ENCODE results near the gene CD300LD.

CD300LD gene

DNA sequence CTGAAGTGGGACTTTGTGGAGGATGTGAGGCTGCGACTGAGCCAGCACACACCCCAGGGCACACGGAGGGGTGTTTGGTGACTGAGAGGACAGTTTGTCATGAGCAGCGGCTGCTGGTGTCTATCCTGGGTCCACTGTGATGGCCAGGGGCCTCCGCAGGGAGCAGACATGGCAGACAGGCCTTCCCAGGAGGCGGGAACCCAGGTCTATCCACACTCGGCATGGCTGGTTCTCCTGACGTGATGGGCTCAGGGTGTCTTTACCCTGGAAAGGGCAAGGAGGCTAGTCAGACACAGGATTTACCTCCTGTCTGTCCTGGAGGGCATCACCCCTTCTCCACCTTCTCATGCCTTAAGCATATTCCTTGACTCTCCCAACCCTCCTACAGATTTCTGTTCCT, 45.5 kb downstream of the CD300LD start:
- Histone ChIP-seq H3K9me3 (ENCODE audit: control insufficient read depth, insufficient read depth, low read length) (no peaks in the 10 kb centered on the region), H3K36me3 (ENCODE audit: control insufficient read depth, low read length) (no peaks in the 10 kb centered on the region), H3K79me2 (ENCODE audit: control insufficient read depth, low read length) (no peaks in the 10 kb centered on the region), H3F3A (ENCODE audit: control insufficient read depth, insufficient read depth) (no peaks in the 10 kb centered on the region), H3K4me2 (ENCODE audit: low read length) (no peak overlapping the region), H3K27ac (ENCODE audit: low read depth, low read length) (no peak overlapping the region), H3K4me3 (ENCODE audit: low read length) (no peak overlapping the region), H3K27me3 (ENCODE audit: control insufficient read depth, low read length) (no peaks in the 10 kb centered on the region), H3K9me2 (replicated peaks; ENCODE audit: control insufficient read depth, low read length) (no peaks in the 10 kb centered on the region), H3K4me1 (ENCODE audit: control insufficient read depth, low read length) (no peaks in the 10 kb centered on the region), H4K20me1 (ENCODE audit: control insufficient read depth, insufficient read depth, low read depth, low read length) (no peaks in the 10 kb centered on the region)
- TF ChIP-seq EZH2phosphoT487 (IDR thresholded peaks at IDR 0.05; ENCODE audit: borderline replicate concordance, low read length) = no peak
- TF ChIP-seq, protein P1, sequence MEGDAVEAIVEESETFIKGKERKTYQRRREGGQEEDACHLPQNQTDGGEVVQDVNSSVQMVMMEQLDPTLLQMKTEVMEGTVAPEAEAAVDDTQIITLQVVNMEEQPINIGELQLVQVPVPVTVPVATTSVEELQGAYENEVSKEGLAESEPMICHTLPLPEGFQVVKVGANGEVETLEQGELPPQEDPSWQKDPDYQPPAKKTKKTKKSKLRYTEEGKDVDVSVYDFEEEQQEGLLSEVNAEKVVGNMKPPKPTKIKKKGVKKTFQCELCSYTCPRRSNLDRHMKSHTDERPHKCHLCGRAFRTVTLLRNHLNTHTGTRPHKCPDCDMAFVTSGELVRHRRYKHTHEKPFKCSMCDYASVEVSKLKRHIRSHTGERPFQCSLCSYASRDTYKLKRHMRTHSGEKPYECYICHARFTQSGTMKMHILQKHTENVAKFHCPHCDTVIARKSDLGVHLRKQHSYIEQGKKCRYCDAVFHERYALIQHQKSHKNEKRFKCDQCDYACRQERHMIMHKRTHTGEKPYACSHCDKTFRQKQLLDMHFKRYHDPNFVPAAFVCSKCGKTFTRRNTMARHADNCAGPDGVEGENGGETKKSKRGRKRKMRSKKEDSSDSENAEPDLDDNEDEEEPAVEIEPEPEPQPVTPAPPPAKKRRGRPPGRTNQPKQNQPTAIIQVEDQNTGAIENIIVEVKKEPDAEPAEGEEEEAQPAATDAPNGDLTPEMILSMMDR (IDR thresholded peaks at IDR 0.05; ENCODE audit: low read depth, low read length, poor library complexity, severe bottlenecking) = no peak

DNA sequence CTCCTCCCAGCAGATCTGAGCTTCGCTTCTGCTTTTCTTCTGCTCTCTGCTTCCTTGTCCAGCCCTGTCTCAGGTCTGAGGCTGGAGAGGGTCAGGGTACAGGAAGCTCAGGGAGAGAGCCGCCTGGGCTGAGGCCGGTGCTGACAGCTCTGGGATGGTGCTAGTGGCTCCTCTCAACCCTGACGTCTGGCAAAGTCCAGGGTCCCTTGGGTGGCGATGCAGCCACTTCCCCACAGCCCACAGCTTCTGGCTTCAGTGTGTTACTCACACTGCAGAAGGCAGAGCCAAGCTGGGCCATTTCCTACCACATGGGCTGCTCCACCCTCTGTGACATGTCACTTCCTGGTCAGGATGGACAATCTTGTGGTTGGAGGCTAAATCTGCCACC, 46.2 kb downstream of the CD300LD start, which contains the start of gene CD300C:
Gene CD300C, minus strand, starts transcription at position 273 of the 388 bp plus-strand sequence. CDS start 333 bp downstream, outside the sequence.
- no peaks in the 10 kb centered on the region for H3K9me2 ChIP-seq (replicated peaks; ENCODE audit: control insufficient read depth, low read length)
- TF ChIP-seq EZH2phosphoT487 (IDR thresholded peaks at IDR 0.05; ENCODE audit: borderline replicate concordance, low read length) = no peak
- TF ChIP-seq, protein P1 (IDR thresholded peaks at IDR 0.05; ENCODE audit: low read depth, low read length, poor library complexity, severe bottlenecking) = no peak
- H4K20me1 ChIP-seq (ENCODE audit: control insufficient read depth, insufficient read depth, low read depth, low read length) = no peaks in the 10 kb centered on the region
- H3K79me2 ChIP-seq (ENCODE audit: control insufficient read depth, low read length) = no peaks in the 10 kb centered on the region
- no peak within 1 kb of the TSS for H3K4me3 ChIP-seq (ENCODE audit: low read length)
- no peaks in the 10 kb centered on the region for H3K9me3 ChIP-seq (ENCODE audit: control insufficient read depth, insufficient read depth, low read length)
- no peaks in the 10 kb centered on the region for H3F3A ChIP-seq (ENCODE audit: control insufficient read depth, insufficient read depth)
- H3K27ac ChIP-seq (ENCODE audit: low read depth, low read length) = no peak within 1 kb of the TSS
- no peaks in the 10 kb centered on the region for H3K36me3 ChIP-seq (ENCODE audit: control insufficient read depth, low read length)
- H3K4me1 ChIP-seq (ENCODE audit: control insufficient read depth, low read length) = no peaks in the 10 kb centered on the region
- H3K4me2 ChIP-seq (ENCODE audit: low read length) = no peak within 1 kb of the TSS
- no peaks in the 10 kb centered on the region for H3K27me3 ChIP-seq (ENCODE audit: control insufficient read depth, low read length)

DNA sequence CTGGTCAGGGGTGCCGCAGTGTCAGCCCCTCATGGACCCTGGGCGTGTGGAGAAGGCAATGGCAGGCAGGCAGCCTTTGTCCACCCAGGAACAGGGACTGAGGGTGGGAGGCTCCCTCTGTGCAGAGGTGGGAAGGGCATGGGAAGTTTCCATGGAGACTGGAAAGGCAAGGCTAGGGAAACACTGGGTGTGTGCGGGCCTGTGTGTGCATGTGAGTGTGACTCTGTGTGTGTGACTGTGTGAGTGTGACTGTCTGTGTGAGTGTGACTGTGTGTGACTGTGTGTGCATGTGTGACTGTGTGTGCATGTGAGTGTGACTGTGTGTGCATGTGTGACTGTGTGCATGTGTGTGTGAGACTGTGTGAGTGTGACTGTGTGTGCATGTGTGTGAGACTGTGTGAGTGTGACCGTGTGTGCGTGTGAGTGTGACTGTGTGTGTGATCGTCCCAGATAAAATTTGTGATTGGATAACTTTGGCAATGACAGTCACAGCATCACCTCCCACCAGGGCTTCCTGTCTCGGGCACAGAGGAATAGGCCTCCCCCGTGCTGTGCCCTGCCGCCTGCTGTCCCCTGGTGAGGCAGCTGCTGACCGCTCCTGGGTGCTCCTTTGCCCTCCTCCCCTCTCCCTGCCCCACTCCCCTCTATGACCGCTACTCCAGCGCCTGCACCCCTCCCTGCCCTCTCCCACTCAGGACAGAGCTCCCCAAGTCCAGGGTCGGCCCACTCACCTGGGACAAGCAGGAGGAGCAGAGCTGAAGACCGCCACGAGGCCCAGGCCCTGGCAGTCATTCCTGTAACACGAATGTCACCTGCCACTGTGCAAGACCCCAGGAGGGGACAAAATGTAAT, 46.9 kb downstream of the CD300LD start:
- TF ChIP-seq, protein P1 (IDR thresholded peaks at IDR 0.05; ENCODE audit: low read depth, low read length, poor library complexity, severe bottlenecking) = no peak
- TF ChIP-seq EZH2phosphoT487 (IDR thresholded peaks at IDR 0.05; ENCODE audit: borderline replicate concordance, low read length) = no peak
- no peaks in the 10 kb centered on the region for H3K27me3 ChIP-seq (ENCODE audit: control insufficient read depth, low read length)
- H3K79me2 ChIP-seq (ENCODE audit: control insufficient read depth, low read length) = no peaks in the 10 kb centered on the region
- no peaks in the 10 kb centered on the region for H3K9me3 ChIP-seq (ENCODE audit: control insufficient read depth, insufficient read depth, low read length)
- no peaks in the 10 kb centered on the region for H3K4me1 ChIP-seq (ENCODE audit: control insufficient read depth, low read length)
- H3K4me2 ChIP-seq (ENCODE audit: low read length) = no peak overlapping the region
- no peaks in the 10 kb centered on the region for H3K36me3 ChIP-seq (ENCODE audit: control insufficient read depth, low read length)
- H3K4me3 ChIP-seq (ENCODE audit: low read length) = no peak overlapping the region
- no peaks in the 10 kb centered on the region for H3F3A ChIP-seq (ENCODE audit: control insufficient read depth, insufficient read depth)
- no peak overlapping the region for H3K27ac ChIP-seq (ENCODE audit: low read depth, low read length)
- H4K20me1 ChIP-seq (ENCODE audit: control insufficient read depth, insufficient read depth, low read depth, low read length) = no peaks in the 10 kb centered on the region
- H3K9me2 ChIP-seq (replicated peaks; ENCODE audit: control insufficient read depth, low read length) = no peaks in the 10 kb centered on the region
